Thoracic aorta (tissue), 2 donors: ENCODE measurements around the gene DENND6B. TPM values are rescaled to one million over a fixed set of nuclear protein-coding genes. Genes with fewer than 3 reads are reported as not detected.
A peak's percentile ranks its signal among the peaks of the same experiment; 100 is the strongest.
"Not testable (repeated sequence)": the region's sequence is repeated elsewhere in the genome, so short reads cannot be mapped to it uniquely, and the experiment has no call there.

Experiments used
- ATAC-seq: fragments of 150-250 bp; one replicate; pipeline ENCODE4 v1.8.0; 2017; ENCODE audit warnings: low read depth; ENCODE audit not compliant: insufficient number of reproducible peaks, low FRiP score
- DNase-seq: peaks from one replicate; pipeline ENCODE4 v3.0.0-alpha.2; 2020; ENCODE audit warnings: low spot score
- H3K27ac ChIP-seq, 2 donors: fragments of 200-600 bp; sonication (generic); 1 replicate in 1 of 2; 2 replicates in 1 of 2; pipeline ENCODE4 v1.5.1; 2016; ENCODE audit warnings: mild to moderate bottlenecking in 2 of 2, moderate library complexity in 2 of 2
- H3K27me3 ChIP-seq: fragments of 200-600 bp; sonication (generic); replicated peaks from 2 replicates; pipeline ENCODE4 v1.6.0; 2016; ENCODE audit warnings: mild to moderate bottlenecking; ENCODE audit not compliant: insufficient read depth
- H3K36me3 ChIP-seq: fragments of 200-600 bp; sonication (generic); one replicate; pipeline ENCODE4 v1.5.1; 2016
- H3K4me1 ChIP-seq, 2 donors: fragments of 200-600 bp; sonication (generic); 1 replicate in 1 of 2; 2 replicates in 1 of 2; pipeline versions ENCODE4 v1.5.1 to v1.6.0; 2016; ENCODE audit warnings: low read depth in 2 of 2, mild to moderate bottlenecking in 1 of 2; ENCODE audit not compliant: control insufficient read depth in 1 of 2
- H3K4me3 ChIP-seq: fragments of 200-600 bp; sonication (generic); 2 replicates; pipeline ENCODE4 v1.5.1; 2016; ENCODE audit warnings: mild to moderate bottlenecking
- H3K9me3 ChIP-seq: fragments of 200-600 bp; sonication (generic); 2 replicates; pipeline ENCODE4 v1.5.1; 2016
- total RNA-seq, 2 donors: library from RNA; depleted of rRNA; stranded (reverse); fragments of >200 nt; gene quantifications; one replicate each; pipeline versions ENCODE4 v1.1.0 to v1.2.3, GENCODE V29; 2016
- TF ChIP-seq, protein P1 (sequence below): fragments of 200-600 bp; sonication (generic); IDR thresholded peaks from one replicate; pipeline ENCODE4 v1.5.1; 2019; ENCODE audit warnings: antibody characterized with exemption

The DENND6B gene
- total RNA-seq, 2 donors from 2014 or later = 4.2 to 6.0 TPM

DNA sequence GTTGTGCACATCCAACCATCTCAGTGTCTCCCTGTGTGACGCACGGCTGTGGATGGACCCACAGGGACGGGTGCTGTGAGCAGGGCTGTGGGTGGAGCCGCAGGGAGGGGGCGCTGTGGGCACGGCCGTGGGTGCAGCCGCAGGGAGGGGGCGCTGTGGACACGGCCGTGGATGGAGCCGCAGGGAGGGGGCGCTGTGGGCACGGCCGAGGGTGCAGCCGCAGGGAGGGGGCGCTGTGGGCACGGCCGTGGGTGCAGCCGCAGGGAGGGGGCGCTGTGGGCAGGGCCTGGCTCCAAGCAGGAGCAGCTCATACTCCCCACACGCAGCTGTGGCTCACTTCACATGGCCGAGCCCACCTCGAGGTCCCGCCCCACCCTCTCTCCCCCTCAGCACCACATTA, 50.7 kb downstream of the DENND6B start:
- H3K36me3 ChIP-seq = peaks cover 51% of the 10 kb centered on the region
- no peaks in the 10 kb centered on the region for H3K27me3 ChIP-seq
- H3K27ac ChIP-seq = peak overlapping the region in 1 of 2 donors; percentile 22
- ATAC-seq (peak; percentile 37), DNase-seq (no peak)
- H3K9me3 ChIP-seq = no peaks in the 10 kb centered on the region
- TF ChIP-seq, protein P1, sequence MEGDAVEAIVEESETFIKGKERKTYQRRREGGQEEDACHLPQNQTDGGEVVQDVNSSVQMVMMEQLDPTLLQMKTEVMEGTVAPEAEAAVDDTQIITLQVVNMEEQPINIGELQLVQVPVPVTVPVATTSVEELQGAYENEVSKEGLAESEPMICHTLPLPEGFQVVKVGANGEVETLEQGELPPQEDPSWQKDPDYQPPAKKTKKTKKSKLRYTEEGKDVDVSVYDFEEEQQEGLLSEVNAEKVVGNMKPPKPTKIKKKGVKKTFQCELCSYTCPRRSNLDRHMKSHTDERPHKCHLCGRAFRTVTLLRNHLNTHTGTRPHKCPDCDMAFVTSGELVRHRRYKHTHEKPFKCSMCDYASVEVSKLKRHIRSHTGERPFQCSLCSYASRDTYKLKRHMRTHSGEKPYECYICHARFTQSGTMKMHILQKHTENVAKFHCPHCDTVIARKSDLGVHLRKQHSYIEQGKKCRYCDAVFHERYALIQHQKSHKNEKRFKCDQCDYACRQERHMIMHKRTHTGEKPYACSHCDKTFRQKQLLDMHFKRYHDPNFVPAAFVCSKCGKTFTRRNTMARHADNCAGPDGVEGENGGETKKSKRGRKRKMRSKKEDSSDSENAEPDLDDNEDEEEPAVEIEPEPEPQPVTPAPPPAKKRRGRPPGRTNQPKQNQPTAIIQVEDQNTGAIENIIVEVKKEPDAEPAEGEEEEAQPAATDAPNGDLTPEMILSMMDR = peak; percentile 50
- H3K4me1 ChIP-seq = peaks cover 6 to 8% of the 10 kb centered on the region in 2 donors
- H3K4me3 ChIP-seq = no peak overlapping the region

DNA sequence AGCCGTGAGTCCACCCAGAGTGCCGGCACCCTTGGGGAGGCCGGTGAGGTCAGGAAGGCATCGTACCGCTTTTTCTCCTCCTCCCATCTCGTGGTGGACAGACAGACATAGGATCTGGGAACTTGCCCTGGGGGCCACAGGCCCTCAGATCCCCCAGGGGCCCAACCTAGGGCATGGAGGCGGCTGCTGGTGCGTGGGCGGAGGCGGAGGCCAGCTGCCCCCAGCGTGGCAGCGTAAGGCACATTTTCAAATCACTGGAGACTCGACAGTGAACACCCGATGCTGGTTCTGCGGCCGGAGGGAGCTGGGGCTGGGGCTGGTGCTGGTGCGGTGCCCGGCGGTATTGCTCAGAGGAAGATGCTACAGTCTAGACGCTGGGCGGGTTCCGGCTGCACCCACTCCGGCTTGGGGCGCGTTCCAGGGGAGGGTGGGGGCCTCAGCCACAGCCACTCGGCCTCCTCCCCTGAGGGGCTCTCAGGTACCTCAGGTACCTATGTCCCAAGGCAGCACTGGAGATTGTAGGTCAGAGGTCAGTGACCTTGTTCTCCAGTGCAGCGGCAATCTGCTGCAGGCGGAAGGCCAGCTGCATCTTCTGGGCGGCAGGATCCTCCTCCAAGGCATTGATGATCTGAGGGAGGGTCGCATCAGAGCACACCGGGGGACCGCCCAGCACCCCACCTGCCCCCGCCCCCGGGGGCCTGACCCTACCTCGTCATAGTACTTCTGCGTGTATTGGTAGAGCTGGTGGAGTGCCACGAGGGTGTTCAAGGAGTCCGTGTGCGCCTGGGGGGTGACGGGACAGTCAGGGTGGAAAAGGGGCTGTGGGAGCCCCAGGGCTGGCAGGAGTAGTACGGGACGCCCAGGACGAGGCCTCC, 51.4 kb downstream of the DENND6B start:
- Histone ChIP-seq H3K27ac (no peak overlapping the region), H3K27me3 (no peaks in the 10 kb centered on the region), H3K36me3 (peaks cover 47% of the 10 kb centered on the region), H3K4me1 (peaks cover 14 to 15% of the 10 kb centered on the region in 2 donors), H3K9me3 (no peaks in the 10 kb centered on the region), H3K4me3 (no peak overlapping the region)
- TF ChIP-seq, protein P1 = no peak
- ATAC-seq (no peak), DNase-seq (no peak)

DNA sequence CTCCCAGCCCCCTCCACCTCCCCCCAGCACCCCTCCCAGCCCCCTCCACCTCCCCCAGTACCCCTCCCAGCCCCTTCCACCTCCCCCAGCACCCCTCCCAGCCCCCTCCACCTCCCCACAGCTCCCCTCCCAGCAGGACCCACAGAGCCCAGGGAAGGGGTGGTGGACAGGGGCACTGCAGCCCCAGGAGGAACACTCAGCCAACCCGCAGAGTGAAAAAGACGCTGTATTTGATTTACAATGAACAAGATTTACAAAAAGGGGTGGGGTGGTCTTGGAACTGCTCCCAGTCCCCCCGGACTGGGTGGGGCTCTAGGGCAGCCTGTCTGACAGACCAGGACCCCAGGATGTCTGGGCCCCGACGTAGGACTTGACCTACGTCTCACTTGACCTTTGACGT, 52.0 kb downstream of the DENND6B start:
- Histone ChIP-seq H3K27me3 (no peaks in the 10 kb centered on the region), H3K4me3 (no peak overlapping the region), H3K27ac (no peak overlapping the region), H3K9me3 (no peaks in the 10 kb centered on the region), H3K4me1 (peaks cover 17 to 18% of the 10 kb centered on the region in 2 donors), H3K36me3 (peaks cover 40% of the 10 kb centered on the region)
- TF ChIP-seq, protein P1 = no peak
- no peak for DNase-seq
- ATAC-seq = no peak

DNA sequence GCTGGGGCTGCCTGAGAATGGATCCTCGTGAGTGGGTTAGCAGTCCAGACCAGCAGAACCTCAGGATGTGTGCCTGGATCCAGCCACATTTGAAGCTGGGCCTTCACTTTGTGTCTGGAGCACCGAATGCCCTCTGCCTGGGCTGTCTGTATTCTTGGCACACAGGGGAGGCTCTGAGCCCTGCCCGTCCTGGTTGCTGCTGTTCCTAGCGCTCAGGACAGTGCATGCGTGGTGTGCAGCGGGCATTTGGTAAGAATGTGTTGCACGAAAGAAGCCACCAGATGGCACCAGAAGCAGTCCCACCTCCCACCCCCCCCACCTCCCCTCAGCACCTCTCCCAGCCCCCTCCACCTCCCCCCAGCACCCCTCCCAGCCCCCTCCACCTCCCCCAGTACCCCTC, 52.5 kb downstream of the DENND6B start:
- Histone ChIP-seq H3K27me3 (no peaks in the 10 kb centered on the region), H3K9me3 (no peaks in the 10 kb centered on the region), H3K4me3 (no peak overlapping the region), H3K36me3 (peaks cover 35% of the 10 kb centered on the region), H3K27ac (no peak overlapping the region), H3K4me1 (peaks cover 21% of the 10 kb centered on the region in 2 donors)
- TF ChIP-seq, protein P1 = peak; percentile 25
- ATAC-seq (no peak), DNase-seq (no peak)

DNA sequence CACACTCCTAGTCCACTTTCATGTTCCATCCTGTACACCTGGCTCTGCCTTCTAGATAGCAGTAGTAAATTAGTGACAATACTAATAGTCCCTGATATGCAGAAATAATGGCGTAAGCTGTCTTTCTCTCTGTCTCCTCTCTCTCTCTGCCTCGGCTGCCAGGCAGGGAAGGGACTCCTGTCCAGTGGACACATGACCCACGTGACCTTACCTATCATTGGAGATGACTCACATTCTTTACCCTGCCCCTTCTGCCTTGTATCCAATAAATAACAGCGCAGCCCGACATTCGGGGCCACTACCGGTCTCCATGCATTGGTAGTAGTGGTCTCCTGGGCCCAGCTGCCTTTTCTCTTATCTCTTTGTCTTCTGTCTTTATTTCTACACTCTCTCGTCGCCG, 53.0 kb downstream of the DENND6B start:
- not testable (repeated sequence) for H3K27ac ChIP-seq, DNase-seq
- peaks cover 21 to 27% of the 10 kb centered on the region in 2 donors for H3K4me1 ChIP-seq

DNA sequence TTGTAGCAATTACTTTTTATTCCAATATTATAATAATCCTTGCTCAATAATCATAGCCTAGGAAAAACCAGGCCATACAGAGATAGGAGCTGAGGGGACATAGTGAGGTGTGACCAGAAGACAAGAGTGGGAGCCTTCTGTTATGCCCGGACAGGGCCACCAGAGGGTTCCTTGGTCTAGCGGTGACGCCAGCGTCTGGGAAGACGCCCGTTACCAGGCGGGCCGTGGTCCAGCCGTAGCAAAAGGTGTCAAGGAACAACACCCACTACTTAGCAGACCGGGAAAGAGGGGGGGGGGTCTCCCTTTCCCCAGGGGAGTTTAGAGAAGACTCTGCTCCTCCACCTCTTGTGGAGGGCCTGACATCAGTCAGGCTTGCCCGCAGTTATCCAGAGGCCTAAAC, 53.5 kb downstream of the DENND6B start:
- H3K27me3 ChIP-seq, H3K27ac ChIP-seq, ATAC-seq, H3K9me3 ChIP-seq, H3K4me3 ChIP-seq, DNase-seq: not testable (repeated sequence)
- Histone ChIP-seq H3K36me3 (peaks cover 26% of the 10 kb centered on the region), H3K4me1 (peaks cover 21 to 31% of the 10 kb centered on the region in 2 donors)

More for the DNA sequence above, 53.0 kb downstream of the DENND6B start:
- not testable (repeated sequence) for H3K4me3 ChIP-seq, ATAC-seq, H3K27me3 ChIP-seq, H3K9me3 ChIP-seq
- H3K36me3 ChIP-seq = peaks cover 30% of the 10 kb centered on the region
